Astrocyte (in vitro differentiated cells and primary cell): Measurements from ENCODE around the gene JOSD2. TPM values are rescaled to one million over a fixed set of nuclear protein-coding genes. Genes with fewer than 3 reads are reported as not detected.

Source experiments
- DNase-seq: peaks from one replicate; pipeline ENCODE4 v3.0.0-alpha.2; 2010; ENCODE audit warnings: low read depth
- FAIRE-seq: peaks from 2 replicates; lab custom pipeline; 2011; peaks lifted over from hg19 to GRCh38; lab: Jason Lieb, UNC
- H2AFZ ChIP-seq: 2 replicates; pipeline ENCODE4 v1.6.0; 2012; ENCODE audit warnings: low read depth, low read length, inconsistent platforms
- H3K27ac ChIP-seq: 2 replicates; pipeline ENCODE4 v1.5.1; 2011; ENCODE audit warnings: low read depth, low read length, inconsistent platforms
- H3K27me3 ChIP-seq: 2 replicates; pipeline ENCODE4 v1.6.0; 2011; ENCODE audit warnings: low read length, inconsistent platforms; ENCODE audit not compliant: insufficient read depth
- H3K36me3 ChIP-seq: 2 replicates; pipeline ENCODE4 v1.5.1; 2011; ENCODE audit warnings: low read length, inconsistent platforms; ENCODE audit not compliant: insufficient read depth
- H3K4me1 ChIP-seq: 2 replicates; pipeline ENCODE4 v1.5.1; 2011; ENCODE audit warnings: low read length, inconsistent platforms; ENCODE audit not compliant: insufficient read depth
- H3K4me2 ChIP-seq: 2 replicates; pipeline ENCODE4 v1.6.0; 2012; ENCODE audit warnings: low read length, inconsistent platforms
- H3K4me3 ChIP-seq: 2 replicates; pipeline ENCODE4 v1.5.1; 2011; ENCODE audit warnings: low read depth, mild to moderate bottlenecking, low read length, inconsistent platforms; ENCODE audit not compliant: insufficient read depth
- H3K79me2 ChIP-seq: 2 replicates; pipeline ENCODE4 v1.6.0; 2012; ENCODE audit warnings: mild to moderate bottlenecking, low read length, inconsistent platforms; ENCODE audit not compliant: insufficient read depth
- H3K9ac ChIP-seq: 2 replicates; pipeline ENCODE4 v1.6.0; 2012; ENCODE audit warnings: mild to moderate bottlenecking, low read length, inconsistent platforms
- H3K9me3 ChIP-seq: 2 replicates; pipeline ENCODE4 v1.5.1; 2012; ENCODE audit warnings: low read depth, mild to moderate bottlenecking, low read length, inconsistent platforms; ENCODE audit not compliant: insufficient read depth
- H4K20me1 ChIP-seq: 2 replicates; pipeline ENCODE4 v1.6.0; 2012; ENCODE audit warnings: low read length, inconsistent platforms; ENCODE audit not compliant: insufficient read depth
- H3K27ac Mint-ChIP-seq: one replicate; pipeline ENCODE4 v1.8.0; 2021; ENCODE audit warnings: mild to moderate bottlenecking, mixed read lengths; ENCODE audit not compliant: unreplicated experiment
- H3K27me3 Mint-ChIP-seq: one replicate; pipeline ENCODE4 v1.8.0; 2021; ENCODE audit warnings: low read depth, mixed read lengths; ENCODE audit not compliant: unreplicated experiment
- H3K36me3 Mint-ChIP-seq: one replicate; pipeline ENCODE4 v1.8.0; 2021; ENCODE audit warnings: low read depth, mixed read lengths; ENCODE audit not compliant: unreplicated experiment
- H3K4me1 Mint-ChIP-seq: one replicate; pipeline ENCODE4 v1.8.0; 2021; ENCODE audit warnings: low read depth, mixed read lengths; ENCODE audit not compliant: unreplicated experiment
- H3K4me3 Mint-ChIP-seq: one replicate; pipeline ENCODE4 v1.8.0; 2021; ENCODE audit warnings: mild to moderate bottlenecking, moderate library complexity, mixed read lengths; ENCODE audit not compliant: unreplicated experiment
- H3K9me3 Mint-ChIP-seq: one replicate; pipeline ENCODE4 v1.8.0; 2021; ENCODE audit warnings: mild to moderate bottlenecking, mixed read lengths; ENCODE audit not compliant: unreplicated experiment
- CTCF ChIP-seq: IDR thresholded peaks from 2 replicates; pipeline ENCODE4 v1.5.1; 2011; ENCODE audit warnings: low read depth, mild to moderate bottlenecking, inconsistent platforms, low read length, moderate library complexity; ENCODE audit not compliant: insufficient read depth
- EZH2 ChIP-seq: IDR thresholded peaks from 2 replicates; pipeline ENCODE4 v1.6.1; 2012; ENCODE audit warnings: mild to moderate bottlenecking, low read length, inconsistent platforms; ENCODE audit not compliant: insufficient read depth
- total RNA-seq: library from RNA; stranded (reverse); gene quantifications from 2 replicates; pipeline ENCODE4 v1.2.1, GENCODE V29; 2021

The JOSD2 gene
- total RNA-seq, 1 donor from 2014 or later, result not detected

DNA sequence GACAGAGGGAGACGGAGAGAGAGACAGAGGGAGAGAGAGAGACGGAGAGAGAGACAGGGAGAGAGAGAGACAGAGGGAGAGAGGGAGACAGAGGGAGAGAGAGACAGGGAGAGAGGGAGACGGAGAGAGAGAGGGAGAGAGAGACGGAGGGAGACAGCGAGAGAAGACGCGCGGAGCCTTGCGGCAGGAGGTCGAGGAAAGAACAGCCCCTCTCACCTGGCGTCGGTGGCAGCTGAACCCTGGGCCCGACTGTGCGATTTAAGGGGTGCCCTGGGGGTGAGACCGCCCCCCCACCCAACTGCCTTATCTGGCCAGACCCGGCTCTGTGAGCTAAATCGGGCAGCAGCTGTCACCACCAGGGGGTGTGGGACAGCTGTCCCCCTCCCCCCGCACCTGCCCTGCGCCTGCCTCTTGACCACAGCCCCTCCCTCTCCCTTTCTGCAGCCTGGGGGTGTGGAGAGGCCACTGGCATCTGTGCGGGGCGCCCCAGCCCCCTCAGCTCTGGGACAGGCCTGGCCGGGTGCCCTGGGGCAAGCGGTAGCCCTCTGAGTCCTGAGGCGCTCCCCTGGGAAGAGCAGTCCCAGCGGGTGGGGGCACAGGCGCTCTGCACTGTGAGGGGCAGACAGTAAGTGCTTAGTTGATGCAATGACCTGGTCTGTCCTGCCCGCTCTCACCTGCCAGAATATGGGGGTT is 10.8 kb downstream of the JOSD2 start:
- Mint-ChIP-seq H3K4me3 (no peak overlapping the region), H3K36me3 (no peaks in the 10 kb centered on the region), H3K27ac (no peak overlapping the region), H3K9me3 (peaks cover 12% of the 10 kb centered on the region), H3K27me3 (no peaks in the 10 kb centered on the region), H3K4me1 (no peaks in the 10 kb centered on the region)
- Histone ChIP-seq H3K36me3 (no peaks in the 10 kb centered on the region), H3K79me2 (no peaks in the 10 kb centered on the region), H3K27ac (no peak overlapping the region), H3K27me3 (peaks cover 4% of the 10 kb centered on the region), H4K20me1 (no peaks in the 10 kb centered on the region), H3K9ac (no peak overlapping the region), H3K4me3 (no peak overlapping the region), H3K4me1 (no peaks in the 10 kb centered on the region), H3K4me2 (no peak overlapping the region), H2AFZ (no peak overlapping the region), H3K9me3 (no peaks in the 10 kb centered on the region)
- DNase-seq (no peak), FAIRE-seq (no peak)
- TF ChIP-seq CTCF (no peak), EZH2 (no peak)

GRCh38 chr19:50498219-50499056 is 12.6 kb downstream of the JOSD2 start:
- Mint-ChIP-seq H3K4me1 (no peaks in the 10 kb centered on the region), H3K27ac (no peak overlapping the region), H3K9me3 (peaks cover 16% of the 10 kb centered on the region), H3K27me3 (no peaks in the 10 kb centered on the region), H3K4me3 (no peak overlapping the region), H3K36me3 (no peaks in the 10 kb centered on the region)
- no peak for FAIRE-seq
- no peaks in the 10 kb centered on the region for H3K36me3 ChIP-seq
- no peak overlapping the region for H3K9ac ChIP-seq
- no peaks in the 10 kb centered on the region for H3K4me1 ChIP-seq
- H3K27ac ChIP-seq, result no peak overlapping the region
- H3K9me3 ChIP-seq, result no peaks in the 10 kb centered on the region
- TF ChIP-seq CTCF (no peak), EZH2 (no peak)
- no peak overlapping the region for H3K4me3 ChIP-seq
- H2AFZ ChIP-seq, result no peak overlapping the region
- DNase-seq, result no peak
- H3K4me2 ChIP-seq, result no peak overlapping the region
- no peaks in the 10 kb centered on the region for H3K79me2 ChIP-seq
- H4K20me1 ChIP-seq, result no peaks in the 10 kb centered on the region
- peaks cover 7% of the 10 kb centered on the region for H3K27me3 ChIP-seq
